Measurements from ENCODE around the gene PLA2G4B.

Gene PLA2G4B

DNA sequence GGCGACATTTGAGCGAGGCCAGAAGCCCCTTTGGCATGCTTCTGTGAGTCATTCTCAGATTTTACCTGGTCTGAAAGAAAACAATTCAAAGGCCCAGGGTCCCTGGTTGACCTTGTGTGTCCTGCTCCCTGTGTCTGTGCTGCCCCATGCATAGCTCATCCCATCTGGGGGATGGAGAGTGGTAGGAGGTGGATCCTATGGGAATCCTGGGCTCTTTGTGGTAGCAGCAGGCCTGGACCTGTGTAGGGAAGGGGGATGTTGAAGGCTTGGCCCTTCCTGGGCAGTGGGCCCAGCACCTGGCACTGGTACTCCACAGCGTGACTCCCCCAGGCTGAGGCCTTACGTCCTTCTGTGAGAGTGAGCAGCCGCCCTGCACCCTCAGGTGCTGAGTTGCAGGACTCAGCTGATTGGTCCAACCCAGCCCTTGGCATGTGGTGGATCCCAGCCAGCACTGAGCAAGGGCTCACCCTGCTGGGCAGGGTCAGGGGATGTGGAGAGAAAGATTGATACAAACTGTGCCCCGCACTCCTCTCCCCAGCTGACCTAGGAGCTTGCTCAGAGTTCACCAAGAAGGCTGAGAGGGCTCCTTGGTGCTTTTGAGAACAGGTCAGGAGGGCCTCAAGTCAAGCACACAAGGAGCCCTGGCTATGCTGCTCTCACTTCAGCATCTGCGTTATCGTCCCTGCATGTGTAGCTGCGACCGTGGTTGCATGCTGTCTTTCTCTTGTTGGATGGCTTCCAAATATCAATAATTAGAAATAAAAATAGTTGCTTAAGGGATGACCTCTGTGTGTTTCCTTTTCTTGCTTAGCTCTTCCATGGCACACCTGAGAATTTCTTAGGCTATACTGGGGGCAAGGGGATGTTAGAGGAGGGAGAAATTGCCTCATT, 32.1 kb upstream of the PLA2G4B start:
- no peak for DNase-seq (ENCODE audit: low read depth)

DNA sequence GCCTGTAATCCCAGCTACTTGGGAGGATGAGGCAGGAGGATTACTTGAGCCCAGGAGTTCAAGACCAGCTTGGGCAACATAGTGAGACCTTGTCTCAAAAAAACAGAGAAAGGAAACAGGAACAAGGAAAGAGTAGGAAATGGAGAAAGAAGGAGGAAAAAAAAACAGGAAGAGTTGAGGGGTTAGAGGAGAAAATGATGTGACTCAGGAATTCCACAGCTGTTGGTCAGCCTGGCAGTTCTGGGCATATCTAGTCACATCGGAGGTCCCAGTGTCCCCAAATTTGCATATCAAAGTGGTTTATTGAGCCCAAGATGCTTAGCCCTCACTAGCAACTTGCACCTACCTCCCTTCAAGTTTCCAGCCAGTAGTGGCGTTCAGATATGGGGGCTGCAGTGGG, 29.5 kb upstream of the PLA2G4B start:
- DNase-seq (ENCODE audit: low read depth) = no peak

DNA sequence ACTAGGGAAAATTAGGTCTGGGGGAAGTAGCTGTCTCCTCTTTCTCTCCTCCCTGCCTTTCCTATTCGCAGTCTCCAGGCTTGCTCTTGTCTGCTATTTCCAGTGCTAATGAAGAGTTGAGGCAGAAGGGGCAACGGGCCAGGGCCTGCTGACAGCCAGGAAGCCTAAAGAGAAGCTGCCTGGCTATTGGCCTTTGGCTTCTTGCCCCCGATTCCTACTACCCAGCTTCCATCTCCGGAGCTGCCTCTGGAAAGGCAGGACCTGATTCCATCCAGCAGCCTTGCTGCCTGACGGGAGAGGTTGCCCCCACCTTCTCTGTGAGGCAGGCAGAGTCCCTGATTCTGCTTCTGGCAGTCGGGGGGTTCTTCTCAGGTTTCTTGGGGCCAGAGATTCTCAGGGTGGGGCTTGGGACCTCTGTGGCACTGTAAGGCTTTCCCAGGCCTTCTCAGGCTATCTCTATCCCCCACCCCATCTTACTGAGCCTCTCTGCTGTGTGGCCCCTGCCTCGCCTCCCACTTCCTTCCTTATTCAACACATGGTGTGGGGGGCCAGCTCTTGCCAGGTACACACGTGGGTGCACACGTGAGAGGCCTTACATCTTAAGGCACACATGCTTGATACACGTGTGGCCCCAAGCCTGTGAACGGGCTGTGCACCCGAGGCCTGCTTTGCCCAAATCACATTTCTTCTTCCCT, 29.0 kb upstream of the PLA2G4B start:
- no peak for DNase-seq (ENCODE audit: low read depth)

DNA sequence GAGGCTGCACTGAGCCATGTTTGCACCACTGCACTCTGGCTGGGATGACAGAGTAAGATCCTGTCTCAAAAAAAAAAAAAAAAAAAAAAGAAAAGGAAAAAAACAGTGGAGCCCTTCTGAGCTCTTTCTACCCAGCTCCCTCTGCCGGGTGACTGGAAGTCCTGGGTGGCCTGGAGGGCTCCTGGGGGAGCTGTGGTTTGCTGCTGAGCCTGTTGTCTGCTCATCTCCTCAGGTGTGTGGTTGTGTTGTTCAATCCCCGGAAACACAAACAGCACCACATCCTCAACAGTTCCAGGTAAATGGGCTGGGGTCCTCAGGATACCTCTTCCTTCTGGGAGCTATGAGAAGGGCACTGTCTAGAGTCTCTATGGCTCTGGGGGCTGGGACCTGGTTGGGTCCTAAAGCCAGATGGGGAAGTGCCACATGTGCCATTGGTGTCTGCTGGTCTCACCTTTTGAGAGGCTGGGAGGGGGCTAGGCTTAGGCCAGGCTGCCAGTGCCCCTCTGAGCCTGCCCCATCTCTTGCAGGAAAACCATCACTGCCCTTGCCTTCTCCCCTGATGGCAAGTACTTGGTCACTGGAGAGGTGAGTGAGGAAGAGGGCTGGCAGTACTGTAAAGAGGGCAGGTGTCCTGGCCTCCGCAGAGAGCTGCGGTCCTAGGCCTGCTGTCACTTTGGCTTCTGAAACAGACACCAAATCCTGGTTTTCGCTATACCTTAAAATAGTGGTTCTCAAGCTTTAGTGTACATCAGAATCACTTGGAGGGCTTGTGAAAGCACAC, 27.8 kb upstream of the PLA2G4B start:
- DNase-seq (ENCODE audit: low read depth) = no peak

DNA sequence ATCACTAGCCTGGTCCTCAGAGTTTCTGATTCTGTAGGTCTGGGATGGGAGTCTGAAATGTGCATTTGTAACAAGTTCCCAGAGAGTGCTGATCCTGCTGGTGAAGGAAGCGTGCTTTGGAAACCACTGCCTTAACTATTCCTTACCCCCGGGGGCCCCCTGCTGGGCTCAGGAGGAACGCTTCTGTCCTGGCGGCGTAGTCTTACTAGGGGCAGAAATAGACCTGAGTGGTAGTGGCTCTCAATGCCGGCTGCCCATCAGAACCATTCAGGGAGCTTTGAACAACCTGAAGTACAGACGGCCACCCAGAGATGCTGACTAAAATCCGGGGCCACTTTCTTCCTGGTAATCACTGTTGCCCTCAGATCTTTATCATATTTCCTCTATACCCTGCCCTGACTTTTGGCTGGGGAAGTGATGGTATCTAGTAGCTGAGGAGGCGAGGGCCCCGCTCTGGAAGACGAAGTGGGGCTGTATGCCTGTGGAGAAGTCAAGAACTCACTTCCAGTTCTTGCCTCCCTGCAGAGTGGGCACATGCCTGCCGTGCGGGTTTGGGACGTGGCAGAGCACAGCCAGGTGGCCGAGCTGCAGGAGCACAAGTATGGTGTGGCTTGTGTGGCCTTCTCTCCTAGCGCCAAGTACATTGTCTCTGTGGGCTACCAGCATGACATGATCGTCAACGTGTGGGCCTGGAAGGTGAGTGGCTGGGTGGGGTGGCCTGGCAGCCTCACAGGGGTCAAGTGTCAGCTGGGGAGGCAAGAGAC, 27.0 kb upstream of the PLA2G4B start:
- DNase-seq (ENCODE audit: low read depth) = peak; percentile 63

DNA sequence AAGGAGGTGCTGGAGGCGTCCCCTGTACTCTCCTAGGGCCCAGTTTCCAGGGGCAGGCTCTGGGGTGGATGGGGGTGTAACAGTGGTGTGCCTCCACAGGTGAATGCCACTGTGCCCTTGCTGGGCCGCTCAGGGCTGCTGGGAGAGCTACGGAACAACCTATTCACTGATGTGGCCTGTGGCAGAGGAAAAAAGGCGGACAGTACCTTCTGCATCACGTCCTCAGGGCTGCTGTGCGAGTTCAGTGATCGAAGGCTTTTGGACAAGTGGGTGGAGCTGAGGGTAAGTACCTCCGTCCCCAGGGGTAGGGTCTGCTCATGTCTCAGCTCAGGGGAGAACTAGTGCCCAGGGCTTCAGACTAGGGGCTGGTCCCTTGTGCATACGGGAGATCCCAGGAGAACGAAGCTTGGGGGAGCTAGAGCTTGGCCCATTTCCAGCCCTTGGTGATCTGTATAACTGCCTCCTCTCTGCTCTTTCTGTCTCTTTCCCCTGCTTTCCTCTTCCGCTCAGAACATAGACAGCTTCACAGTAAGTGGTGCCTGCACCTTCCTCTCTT, 25.7 kb upstream of the PLA2G4B start:
- DNase-seq (ENCODE audit: low read depth) = no peak

DNA sequence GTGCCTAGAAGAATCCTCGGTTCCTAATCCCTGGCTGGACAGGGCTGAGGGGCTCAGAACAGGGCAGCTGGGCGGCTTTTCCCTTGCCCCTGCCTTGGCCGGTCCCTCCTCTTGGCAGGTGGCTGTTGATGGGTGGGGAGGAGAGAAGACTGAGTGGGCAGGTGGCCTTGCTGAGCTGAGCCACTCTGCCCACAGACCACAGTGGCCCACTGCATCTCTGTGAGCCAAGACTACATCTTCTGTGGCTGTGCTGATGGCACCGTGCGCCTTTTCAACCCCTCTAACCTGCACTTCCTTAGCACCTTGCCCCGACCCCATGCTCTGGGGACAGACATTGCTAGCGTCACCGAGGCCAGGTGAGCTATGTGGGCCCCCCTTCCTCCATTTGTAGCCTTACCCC, 25.2 kb upstream of the PLA2G4B start:
- DNase-seq (ENCODE audit: low read depth) = no peak

DNA sequence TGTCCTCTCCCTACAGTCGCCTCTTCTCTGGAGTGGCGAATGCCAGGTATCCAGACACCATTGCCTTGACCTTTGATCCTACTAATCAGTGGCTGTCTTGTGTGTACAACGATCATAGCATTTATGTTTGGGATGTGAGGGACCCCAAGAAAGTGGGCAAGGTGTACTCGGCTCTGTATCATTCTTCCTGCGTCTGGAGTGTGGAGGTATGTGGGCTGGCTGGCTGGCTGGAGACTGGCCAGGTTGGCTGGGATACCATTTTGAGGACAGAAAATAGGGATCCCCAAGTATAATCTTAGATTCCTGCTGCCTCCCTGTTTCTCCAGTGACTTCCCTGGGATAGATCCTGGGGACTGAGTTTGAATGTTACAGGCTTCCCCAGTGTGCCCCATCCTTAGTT, 24.1 kb upstream of the PLA2G4B start:
- no peak for DNase-seq (ENCODE audit: low read depth)

DNA sequence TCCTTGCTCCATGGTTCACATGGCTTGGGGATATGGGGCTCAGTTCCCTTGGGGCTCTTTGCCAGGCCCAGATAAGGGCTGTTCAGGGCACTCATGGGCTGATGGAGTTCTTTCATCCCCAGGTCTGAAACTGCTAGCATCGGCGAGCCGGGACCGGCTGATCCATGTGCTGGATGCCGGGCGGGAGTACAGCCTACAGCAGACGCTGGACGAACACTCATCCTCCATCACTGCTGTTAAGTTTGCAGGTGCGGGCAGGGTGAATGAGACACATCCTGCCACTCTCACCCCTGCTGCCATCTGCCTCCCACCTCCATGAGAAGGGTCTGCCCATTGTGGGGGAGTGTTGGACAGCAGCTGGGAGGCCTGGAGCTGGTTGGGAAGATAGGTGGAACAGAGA, 21.9 kb upstream of the PLA2G4B start:
- DNase-seq (ENCODE audit: low read depth) = no peak

DNA sequence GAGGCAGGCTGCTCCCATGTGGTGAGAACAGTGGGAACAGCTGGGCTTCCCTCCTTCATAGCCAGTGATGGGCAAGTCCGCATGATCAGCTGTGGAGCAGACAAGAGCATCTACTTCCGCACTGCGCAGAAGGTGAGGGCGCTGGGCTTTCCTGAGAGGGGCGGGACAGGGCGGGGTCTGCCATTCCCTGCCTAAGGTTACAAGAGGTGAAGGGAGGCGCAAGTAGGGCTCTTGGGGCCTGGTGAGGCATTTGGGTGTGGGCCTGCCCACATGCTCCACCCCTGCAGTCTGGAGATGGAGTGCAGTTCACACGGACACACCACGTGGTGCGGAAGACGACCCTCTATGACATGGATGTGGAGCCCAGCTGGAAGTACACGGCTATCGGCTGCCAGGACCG, 21.3 kb upstream of the PLA2G4B start:
- DNase-seq (ENCODE audit: low read depth) = no peak

DNA sequence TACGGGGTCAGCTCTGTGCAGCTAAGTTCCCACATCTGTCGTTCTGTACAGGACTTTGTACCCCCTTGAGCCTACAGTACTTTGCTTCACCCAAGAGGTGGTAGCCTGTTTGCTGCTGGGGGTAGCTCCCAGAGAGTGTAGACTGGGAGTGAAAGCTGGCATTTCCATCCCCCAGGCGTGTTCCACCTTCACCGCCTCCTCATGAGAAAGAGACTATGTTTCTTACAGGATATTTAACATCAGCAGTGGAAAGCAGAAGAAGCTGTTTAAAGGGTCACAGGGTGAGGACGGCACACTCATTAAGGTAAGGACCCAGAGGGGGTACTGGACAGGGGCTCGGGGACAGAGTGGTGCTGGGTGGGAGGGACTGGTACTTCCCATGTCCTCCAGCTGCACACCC, 20.9 kb upstream of the PLA2G4B start:
- no peak for DNase-seq (ENCODE audit: low read depth)

DNA sequence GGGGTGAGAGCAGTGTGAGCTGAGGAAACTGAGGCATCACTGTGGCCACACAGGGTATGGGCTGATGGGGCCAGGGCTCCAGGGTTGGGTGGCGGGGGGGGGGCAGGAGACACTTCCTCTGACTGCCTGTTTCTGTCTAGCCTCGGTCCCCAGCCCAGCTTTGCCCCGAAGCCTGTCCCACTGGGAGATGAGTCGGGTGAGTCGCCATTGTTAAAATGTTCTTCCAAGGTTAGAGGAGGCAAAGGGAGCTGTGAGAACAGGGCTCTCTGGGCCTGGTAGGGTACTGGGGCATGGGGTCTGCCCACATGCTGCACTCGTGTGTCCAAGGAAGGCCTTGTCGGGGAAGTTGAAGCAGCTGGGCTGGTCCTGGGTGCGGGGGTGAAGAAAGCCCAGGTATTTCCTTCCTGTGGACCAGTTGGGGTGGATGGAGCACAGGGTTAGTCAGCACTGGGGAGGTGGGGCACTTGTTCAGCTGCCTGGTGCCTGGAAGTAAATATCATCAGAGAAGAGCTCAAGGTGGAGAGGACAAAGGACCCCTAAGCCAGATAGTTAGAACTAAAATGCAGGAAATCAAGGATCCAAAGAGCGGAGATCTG, 19.1 kb upstream of the PLA2G4B start:
- DNase-seq (ENCODE audit: low read depth) = no peak

DNA sequence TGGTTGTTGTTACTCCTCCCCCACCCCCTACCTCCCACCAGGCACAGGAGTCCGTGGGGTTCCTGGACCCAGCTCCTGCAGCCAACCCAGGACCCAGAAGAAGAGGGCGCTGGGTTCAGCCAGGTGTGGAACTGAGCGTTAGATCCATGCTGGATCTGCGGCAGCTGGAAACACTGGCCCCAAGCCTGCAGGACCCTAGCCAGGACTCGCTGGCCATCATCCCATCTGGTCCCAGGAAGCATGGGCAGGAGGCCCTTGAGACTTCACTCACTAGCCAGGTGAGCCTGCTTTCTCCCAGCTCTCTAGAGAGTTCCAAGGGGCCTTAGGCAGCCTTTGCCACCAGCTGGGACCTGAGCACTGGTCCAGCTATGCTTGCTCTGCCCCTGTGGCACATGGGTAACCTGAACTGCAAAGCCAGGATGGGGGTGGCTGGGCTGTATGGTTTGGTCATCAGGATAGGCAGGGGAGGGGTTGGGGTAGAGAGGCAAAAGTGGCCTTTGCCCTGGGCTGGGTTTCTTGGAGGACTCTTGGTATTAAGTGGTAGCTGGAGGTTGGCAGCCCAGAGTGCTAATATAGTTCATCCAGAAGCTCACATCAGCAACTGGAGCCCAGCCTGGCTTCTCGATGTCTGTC, 17.7 kb upstream of the PLA2G4B start:
- no peak for DNase-seq (ENCODE audit: low read depth)

DNA sequence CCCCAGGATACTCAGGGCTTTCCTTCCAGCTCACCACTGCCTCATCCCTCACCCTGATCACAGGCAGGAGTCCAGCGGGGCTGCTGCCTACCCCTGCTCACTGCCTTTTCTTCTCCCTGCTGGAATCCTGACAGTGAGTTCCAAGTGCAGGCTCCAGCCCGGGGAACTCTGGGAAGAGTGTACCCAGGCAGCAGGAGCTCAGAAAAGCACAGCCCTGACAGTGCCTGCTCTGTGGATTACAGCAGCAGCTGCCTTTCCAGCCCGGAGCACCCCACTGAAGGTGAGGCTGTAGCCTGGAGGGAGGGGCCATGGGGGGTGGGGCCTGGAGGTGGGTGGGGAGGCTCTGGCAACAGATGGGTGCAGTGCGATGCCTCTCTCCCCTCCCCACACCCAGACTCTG, 16.8 kb upstream of the PLA2G4B start:
- no peak for DNase-seq (ENCODE audit: low read depth)

DNA sequence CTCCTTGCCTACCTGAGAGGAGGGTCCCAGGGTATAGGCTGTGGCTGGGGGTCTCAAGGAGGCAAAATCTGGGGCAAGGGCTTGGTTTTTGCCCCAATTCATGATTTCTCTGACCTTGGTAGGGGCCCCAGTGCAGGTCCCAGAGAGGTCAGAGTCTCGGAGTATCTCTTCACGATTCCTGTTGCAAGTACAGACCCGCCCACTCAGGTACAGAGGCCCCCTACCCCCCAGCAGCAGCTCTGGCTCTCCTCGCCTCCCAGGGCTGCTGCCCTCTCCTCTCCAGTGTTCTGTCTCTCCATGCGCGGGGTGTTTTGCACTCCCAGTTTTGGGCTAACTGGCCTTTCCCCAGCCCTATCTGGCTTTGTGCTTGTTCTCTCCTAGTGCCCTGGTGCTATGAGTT, 16.2 kb upstream of the PLA2G4B start:
- DNase-seq (ENCODE audit: low read depth) = no peak

DNA sequence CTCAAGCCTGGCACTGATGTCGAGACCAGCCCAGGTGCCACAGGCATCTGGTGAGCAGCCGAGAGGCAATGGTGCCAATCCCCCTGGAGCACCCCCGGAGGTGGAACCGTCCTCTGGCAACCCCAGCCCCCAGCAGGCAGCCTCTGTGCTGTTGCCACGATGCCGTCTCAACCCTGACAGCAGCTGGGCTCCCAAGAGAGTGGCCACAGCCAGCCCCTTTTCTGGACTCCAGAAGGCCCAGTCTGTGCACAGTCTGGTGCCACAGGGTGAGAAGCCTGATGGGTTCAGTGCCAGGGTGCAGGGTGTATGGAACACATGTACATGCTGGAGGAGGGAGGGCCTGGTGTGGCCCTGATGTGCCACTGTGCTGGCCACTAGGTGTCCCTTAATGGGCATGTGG, 15.7 kb upstream of the PLA2G4B start:
- no peak for DNase-seq (ENCODE audit: low read depth)

DNA sequence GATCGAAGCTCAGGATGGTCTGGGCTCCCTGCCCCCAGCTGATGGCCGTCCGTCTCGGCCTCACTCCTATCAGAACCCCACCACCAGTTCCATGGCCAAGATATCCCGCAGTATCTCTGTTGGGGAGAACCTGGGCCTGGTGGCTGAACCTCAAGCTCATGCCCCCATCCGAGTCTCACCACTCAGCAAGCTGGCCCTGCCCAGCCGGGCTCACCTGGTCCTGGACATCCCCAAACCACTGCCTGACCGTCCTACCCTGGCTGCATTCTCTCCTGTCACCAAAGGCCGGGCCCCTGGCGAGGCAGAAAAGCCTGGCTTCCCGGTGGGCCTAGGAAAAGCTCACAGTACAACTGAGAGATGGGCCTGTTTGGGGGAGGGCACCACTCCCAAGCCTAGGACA, 15.1 kb upstream of the PLA2G4B start:
- DNase-seq (ENCODE audit: low read depth) = no peak

DNA sequence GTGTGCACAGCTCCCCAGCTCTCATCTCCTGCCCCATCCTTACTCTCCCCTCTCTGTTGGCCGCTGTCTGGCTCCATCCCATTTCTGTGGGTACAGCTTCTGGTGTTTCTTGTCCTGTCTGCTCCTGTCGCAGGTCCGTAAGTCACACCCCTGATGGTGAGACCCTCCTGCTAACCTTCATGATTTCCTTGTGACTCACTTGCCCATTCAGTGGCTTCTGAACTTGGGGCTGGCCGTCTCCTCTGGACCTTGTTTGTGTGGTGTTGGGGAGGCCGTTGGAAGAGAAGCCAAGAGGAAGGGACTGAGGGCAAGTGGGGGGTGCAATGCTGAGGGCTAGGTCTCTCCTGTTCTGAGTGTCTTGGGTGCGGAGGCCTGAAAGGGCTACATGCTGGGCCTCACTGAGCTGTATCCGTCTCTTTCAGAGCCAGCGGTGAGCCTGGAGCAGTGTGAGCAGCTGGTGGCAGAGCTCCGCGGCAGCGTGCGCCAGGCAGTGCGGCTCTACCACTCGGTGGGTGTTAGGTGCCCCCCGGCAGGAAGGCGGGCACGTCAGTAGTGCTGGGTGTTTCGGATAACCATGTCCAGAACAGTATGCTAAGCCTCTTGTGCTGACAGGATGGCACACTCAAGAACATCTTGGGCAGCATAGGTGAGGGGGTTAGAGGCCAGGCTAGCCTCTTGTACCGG, 14.4 kb upstream of the PLA2G4B start:
- DNase-seq (ENCODE audit: low read depth) = no peak

DNA sequence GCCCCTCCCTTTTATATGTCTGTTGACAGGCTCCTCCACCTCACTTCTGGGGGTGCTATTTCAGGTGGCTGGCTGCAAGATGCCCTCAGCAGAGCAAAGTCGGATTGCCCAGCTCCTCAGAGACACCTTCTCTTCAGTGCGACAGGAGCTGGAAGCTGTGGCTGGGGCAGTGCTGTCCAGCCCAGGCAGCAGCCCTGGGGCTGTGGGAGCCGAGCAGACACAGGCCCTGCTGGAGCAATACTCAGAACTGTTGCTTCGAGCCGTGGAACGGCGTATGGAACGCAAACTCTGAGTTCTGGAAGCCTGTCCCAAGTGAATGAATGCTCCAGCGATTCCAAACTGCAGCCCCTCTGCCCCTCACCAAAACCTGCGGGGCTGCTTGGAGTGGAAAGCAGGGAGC, 13.5 kb upstream of the PLA2G4B start:
- DNase-seq (ENCODE audit: low read depth) = no peak
